ENCODE measurements around the gene CIDEB. TPM values are rescaled to one million over a fixed set of nuclear protein-coding genes. Genes with fewer than 3 reads are reported as not detected.

CIDEB gene
- total RNA-seq, 1 experiment from 2014 or later: not detected

DNA sequence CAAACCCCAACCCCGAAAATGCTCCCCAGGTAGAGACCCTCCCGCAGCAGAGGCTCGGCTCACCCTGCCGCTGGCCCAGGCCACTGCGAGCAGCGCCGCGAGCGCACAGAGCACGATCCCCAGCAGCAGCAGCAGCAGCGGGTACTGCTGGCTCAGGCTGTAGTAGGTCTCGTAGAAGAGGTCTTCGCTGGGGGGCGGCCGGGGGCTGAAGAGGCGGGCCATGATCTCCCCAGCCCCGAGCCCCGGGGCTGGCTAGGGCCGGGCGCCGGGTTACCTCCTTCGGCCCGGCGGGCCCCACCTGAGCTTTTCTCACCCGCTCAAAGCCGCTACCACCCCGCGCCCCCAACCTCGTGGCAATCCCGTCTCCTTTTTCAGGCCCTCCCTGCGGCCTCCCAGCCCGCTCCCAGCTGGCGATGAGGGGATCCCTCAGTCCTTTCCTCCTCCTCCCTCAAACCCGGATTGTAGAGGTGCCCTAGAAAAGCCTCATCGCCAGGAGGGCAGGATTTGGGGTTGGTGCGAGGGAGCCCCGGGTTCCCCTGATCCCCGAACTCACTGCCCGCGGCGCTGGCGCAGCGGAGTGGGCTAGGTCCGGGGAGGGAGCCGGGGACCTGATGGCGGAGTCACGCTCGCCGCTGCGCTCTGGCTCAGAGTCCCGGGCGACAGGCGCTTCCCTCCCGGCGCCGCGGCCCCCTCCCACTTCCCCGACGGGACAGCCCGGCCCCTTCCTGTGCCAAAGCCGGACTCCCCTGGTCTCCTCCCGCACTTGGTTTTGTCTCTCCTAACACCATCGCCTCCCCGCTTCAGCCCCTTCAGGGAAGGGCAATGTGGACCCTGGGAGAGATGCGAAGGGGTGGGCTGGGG, 26.9 kb upstream of the CIDEB start, which contains the start of gene ADCY4:
Gene ADCY4 (minus strand): TSS at position 641 of the 861 bp plus-strand sequence. CDS start 419 bp downstream, at position 222.
- no peak for DNase-seq (ENCODE audit: extremely low read depth, low read depth)

GRCh38 chr14:24332268-24332993, 24.7 kb upstream of the CIDEB start:
- peak; percentile 56 for DNase-seq (ENCODE audit: extremely low read depth, low read depth)

- DNase-seq (ENCODE audit: extremely low read depth, low read depth): no peak
These were observed 24.0 kb upstream of the CIDEB start for GRCh38 chr14:24331731-24332267.

GRCh38 chr14:24330973-24331674, 23.3 kb upstream of the CIDEB start:
- no peak for DNase-seq (ENCODE audit: extremely low read depth, low read depth)

GRCh38 chr14:24329736-24330135, 22.0 kb upstream of the CIDEB start:
- no peak for DNase-seq (ENCODE audit: extremely low read depth, low read depth)

- no peak for DNase-seq (ENCODE audit: extremely low read depth, low read depth)
These were observed 21.4 kb upstream of the CIDEB start for GRCh38 chr14:24329073-24329663.

- peak; percentile 21 for DNase-seq (ENCODE audit: extremely low read depth, low read depth)
These were observed 20.1 kb upstream of the CIDEB start for GRCh38 chr14:24327914-24328313.

GRCh38 chr14:24327303-24327702, 19.5 kb upstream of the CIDEB start:
- no peak for DNase-seq (ENCODE audit: extremely low read depth, low read depth)

- DNase-seq (ENCODE audit: extremely low read depth, low read depth): no peak
These were observed 18.2 kb upstream of the CIDEB start for GRCh38 chr14:24325963-24326362.

DNA sequence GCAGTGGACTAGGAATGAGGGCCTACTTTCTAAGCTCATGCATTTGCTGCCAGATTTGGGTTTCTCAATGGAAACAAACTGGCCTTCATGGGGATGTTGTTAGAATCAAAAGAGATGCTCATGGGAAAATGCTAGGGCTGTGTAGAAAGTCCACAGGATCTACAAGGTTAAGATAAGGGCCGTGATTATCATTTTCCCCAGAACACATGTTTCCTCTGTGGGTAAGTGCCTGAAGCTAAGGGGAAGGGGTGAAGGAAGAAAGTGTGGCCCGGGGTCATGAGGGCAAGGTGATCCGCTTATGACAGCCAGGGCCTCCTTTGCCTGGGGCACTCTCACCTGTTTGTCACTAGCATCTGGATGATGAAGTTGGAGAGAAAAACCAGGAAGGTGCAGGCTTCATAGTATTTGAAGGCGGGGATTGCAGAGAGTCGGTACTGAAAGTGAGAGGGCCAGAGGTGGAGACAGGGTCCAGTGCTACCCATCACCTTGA, 17.3 kb upstream of the CIDEB start:
- DNase-seq (ENCODE audit: extremely low read depth, low read depth): no peak

DNA sequence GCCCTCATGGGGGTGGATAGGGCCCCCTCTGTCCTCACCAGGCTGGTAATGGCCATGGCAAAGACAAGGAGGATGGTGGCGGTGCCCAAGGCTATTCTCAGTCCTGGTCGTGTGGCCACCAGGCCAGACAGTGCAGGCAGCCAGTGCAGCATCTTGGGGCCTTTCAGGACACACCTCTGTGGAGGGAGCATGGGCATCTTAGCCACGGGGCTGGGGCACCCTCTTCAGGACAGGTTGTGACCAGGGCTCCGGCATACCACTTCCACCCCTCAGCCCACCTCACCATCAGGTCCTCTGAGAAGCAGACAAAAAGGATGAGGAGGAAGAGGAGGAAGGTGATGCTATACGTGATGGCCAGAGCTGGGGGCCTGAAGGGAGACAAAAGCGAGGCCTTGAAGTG, 16.2 kb upstream of the CIDEB start:
- DNase-seq (ENCODE audit: extremely low read depth, low read depth): no peak

GRCh38 chr14:24323341-24323740, 15.6 kb upstream of the CIDEB start:
- no peak for DNase-seq (ENCODE audit: extremely low read depth, low read depth)

DNA sequence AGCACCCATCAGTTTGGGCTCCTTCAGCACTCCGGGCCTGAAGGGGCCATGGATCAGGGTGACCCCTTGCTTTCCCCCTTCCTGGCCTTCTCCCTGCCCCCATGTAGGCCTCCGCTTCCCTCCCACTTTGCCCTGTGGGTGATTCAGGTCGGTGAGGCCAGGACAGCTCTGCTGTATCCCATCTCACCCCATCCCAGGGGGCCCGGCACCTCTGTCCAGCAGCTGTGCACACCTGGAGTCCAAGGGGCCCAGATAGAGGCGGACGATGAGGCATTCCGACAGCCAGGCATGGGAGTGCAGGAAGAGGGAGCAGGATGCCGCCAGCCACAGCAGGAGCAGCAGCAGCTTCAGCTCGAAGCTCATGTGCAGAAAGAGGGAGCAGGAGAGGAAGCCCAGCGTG, 14.9 kb upstream of the CIDEB start:
- DNase-seq (ENCODE audit: extremely low read depth, low read depth): no peak

DNA sequence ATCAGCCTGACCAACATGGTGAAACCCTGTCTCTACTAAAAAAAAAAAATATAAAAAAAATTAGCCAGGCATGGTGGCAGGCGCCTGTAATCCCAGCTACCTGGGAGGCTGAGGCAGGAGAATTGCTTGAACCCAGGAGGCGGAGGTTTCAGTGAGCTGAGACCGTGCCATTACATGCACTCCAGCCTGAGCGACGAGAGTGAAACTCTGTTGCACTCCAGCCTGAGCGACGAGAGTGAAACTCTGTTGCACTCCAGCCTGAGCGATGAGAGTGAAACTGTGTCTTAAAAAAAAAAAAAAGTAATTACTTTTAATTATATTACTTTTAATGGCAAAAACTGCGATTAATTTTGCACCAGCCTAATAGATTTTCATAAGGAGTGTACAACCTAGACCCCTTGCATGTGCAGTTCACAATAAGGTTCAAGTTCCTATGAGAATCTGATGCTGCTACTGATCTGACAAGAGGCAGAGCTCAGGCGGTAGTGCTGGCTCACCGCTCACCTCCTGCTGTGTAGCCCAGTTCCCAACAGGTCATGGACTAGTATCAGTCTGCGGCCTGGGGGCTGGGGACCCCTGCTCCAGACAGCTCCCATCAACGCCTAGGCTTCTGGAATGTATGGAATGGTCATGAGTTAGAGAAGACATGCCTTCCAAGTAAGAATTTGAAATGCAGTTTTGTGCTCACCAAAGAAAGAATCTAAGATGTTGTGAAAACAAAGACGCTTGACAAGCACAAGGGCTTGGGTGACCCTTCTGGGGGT, 13.6 kb upstream of the CIDEB start:
- no peak for DNase-seq (ENCODE audit: extremely low read depth, low read depth)

DNA sequence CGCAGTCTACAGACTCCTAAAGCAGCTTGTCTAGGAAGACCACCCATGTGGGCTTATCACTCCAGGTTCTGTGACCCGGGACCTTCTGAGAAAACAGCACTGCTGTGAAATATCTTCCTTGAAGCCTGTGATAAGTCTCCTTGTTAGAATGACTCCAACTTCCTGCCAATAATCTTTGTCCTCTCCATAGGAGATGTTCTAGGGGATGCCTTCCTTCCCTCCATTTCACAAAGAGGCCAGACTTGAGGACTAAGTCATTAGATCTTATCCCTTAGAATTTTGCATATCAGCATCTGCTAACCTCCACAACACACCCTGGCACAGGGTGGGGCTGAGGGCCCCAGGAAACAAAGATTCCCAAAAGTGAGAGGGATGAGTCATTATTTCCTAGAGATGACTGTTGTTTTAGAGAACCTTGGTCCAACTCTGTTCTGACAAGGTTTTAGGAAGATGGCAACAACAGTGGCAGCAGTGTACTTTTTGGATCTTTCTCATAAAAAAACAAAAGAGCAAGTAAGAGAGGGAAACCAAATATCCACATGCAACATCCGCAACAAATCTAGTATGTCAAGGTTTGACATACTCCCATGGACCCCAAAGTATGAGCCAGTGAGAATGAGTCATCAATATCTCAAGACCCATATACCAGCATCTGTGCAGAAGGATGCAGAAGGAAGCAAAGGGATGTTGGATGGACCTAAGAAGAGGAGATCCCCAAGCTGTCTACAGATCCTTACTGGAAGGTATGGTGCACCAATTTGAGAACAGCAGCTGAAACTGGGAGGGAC, 9.6 kb upstream of the CIDEB start:
- DNase-seq (ENCODE audit: extremely low read depth, low read depth): no peak

- DNase-seq (ENCODE audit: extremely low read depth, low read depth): no peak
These were observed 8.8 kb upstream of the CIDEB start for GRCh38 chr14:24316597-24316950.

DNA sequence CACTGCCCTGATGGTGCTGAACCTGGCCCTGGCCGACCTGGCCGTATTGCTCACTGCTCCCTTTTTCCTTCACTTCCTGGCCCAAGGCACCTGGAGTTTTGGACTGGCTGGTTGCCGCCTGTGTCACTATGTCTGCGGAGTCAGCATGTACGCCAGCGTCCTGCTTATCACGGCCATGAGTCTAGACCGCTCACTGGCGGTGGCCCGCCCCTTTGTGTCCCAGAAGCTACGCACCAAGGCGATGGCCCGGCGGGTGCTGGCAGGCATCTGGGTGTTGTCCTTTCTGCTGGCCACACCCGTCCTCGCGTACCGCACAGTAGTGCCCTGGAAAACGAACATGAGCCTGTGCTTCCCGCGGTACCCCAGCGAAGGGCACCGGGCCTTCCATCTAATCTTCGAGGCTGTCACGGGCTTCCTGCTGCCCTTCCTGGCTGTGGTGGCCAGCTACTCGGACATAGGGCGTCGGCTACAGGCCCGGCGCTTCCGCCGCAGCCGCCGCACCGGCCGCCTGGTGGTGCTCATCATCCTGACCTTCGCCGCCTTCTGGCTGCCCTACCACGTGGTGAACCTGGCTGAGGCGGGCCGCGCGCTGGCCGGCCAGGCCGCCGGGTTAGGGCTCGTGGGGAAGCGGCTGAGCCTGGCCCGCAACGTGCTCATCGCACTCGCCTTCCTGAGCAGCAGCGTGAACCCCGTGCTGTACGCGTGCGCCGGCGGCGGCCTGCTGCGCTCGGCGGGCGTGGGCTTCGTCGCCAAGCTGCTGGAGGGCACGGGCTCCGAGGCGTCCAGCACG, 8.2 kb upstream of the CIDEB start:
- no peak for DNase-seq (ENCODE audit: extremely low read depth, low read depth)

GRCh38 chr14:24315243-24315806, 7.5 kb upstream of the CIDEB start:
- DNase-seq (ENCODE audit: extremely low read depth, low read depth): no peak

Data from NCI-H460 (cell line).